RWPE2 (cell line): Measurements from ENCODE around the gene PITPNC1.

ENCODE experiments used
- ATAC-seq: fragments of 200-7000 bp; cut with Tn5 transposase; 3 replicates; pipeline ENCODE4 v1.9.1; 2021; ENCODE audit warnings: low read depth
- DNase-seq: peaks from one replicate; pipeline ENCODE4 v3.0.0-alpha.2; 2020; ENCODE audit warnings: low spot score
- H3K27ac ChIP-seq: fragments of 450-650 bp; 2 replicates; pipeline ENCODE4 v1.5.1; 2017; ENCODE audit warnings: mild to moderate bottlenecking; ENCODE audit not compliant: poor library complexity, severe bottlenecking
- H3K27me3 ChIP-seq: fragments of 250-450 bp; sonication (Bioruptor Pico); 2 replicates; pipeline ENCODE4 v1.5.1; 2021; ENCODE audit warnings: mild to moderate bottlenecking, moderate library complexity; ENCODE audit not compliant: insufficient read depth, poor library complexity, severe bottlenecking
- H3K36me3 ChIP-seq: fragments of 250-450 bp; sonication (Bioruptor Pico); 2 replicates; pipeline ENCODE4 v1.5.1; 2020; ENCODE audit warnings: low read depth, mild to moderate bottlenecking, moderate library complexity
- H3K4me1 ChIP-seq: fragments of 250-450 bp; sonication (Bioruptor Pico); 2 replicates; pipeline ENCODE4 v1.5.1; 2021; ENCODE audit warnings: mild to moderate bottlenecking, moderate library complexity; ENCODE audit not compliant: insufficient read depth, poor library complexity, severe bottlenecking
- H3K4me3 ChIP-seq: fragments of 250-450 bp; sonication (Bioruptor Pico); 2 replicates; pipeline ENCODE4 v1.5.1; 2021; ENCODE audit warnings: mild to moderate bottlenecking, moderate library complexity; ENCODE audit not compliant: severe bottlenecking
- H3K9me3 ChIP-seq: fragments of 250-450 bp; sonication (Bioruptor Pico); 2 replicates; pipeline ENCODE4 v1.5.1; 2021; ENCODE audit warnings: mild to moderate bottlenecking, moderate library complexity; ENCODE audit not compliant: severe bottlenecking
- CTCF ChIP-seq: fragments of 450-650 bp; IDR thresholded peaks from one replicate; pipeline ENCODE4 v1.5.1; 2017; ENCODE audit warnings: mild to moderate bottlenecking, moderate library complexity; ENCODE audit not compliant: poor library complexity, severe bottlenecking

PITPNC1 gene

GRCh38 chr17:67369676-67370075 lies 7.4 kb upstream of the PITPNC1 start:
- no peaks in the 10 kb centered on the region for H3K9me3 ChIP-seq
- H3K4me3 ChIP-seq, result no peak overlapping the region
- no peaks in the 10 kb centered on the region for H3K27me3 ChIP-seq
- no peak for DNase-seq
- ATAC-seq, result no peak
- peaks cover 5% of the 10 kb centered on the region for H3K36me3 ChIP-seq
- no peak overlapping the region for H3K27ac ChIP-seq
- no peak for TF ChIP-seq CTCF
- peaks cover 16% of the 10 kb centered on the region for H3K4me1 ChIP-seq

- Histone ChIP-seq H3K4me1 (peaks cover 9% of the 10 kb centered on the region), H3K27me3 (no peaks in the 10 kb centered on the region), H3K27ac (peak overlapping the region; percentile 47), H3K4me3 (no peak overlapping the region), H3K9me3 (no peaks in the 10 kb centered on the region), H3K36me3 (no peaks in the 10 kb centered on the region)
- no peak for TF ChIP-seq CTCF
- ATAC-seq, result 0 out of 3 replicates have a peak, but pooled peaks have one; percentile 13
- no peak for DNase-seq
These were observed 4.3 kb upstream of the PITPNC1 start for GRCh38 chr17:67372751-67373150.

GRCh38 chr17:67374329-67375053 lies 2.6 kb upstream of the PITPNC1 start:
- Histone ChIP-seq H3K27ac (no peak overlapping the region), H3K4me1 (peaks cover 12% of the 10 kb centered on the region), H3K4me3 (no peak overlapping the region), H3K27me3 (no peaks in the 10 kb centered on the region), H3K36me3 (peaks cover 6% of the 10 kb centered on the region), H3K9me3 (no peaks in the 10 kb centered on the region)
- ATAC-seq (peak; percentile 57), DNase-seq (peak; percentile 87)
- TF ChIP-seq CTCF, result peak; percentile 98

- no peak for DNase-seq
- H3K27me3 ChIP-seq, result no peaks in the 10 kb centered on the region
- no peak overlapping the region for H3K27ac ChIP-seq
- no peaks in the 10 kb centered on the region for H3K9me3 ChIP-seq
- no peak for ATAC-seq
- no peak overlapping the region for H3K4me3 ChIP-seq
- H3K4me1 ChIP-seq, result peaks cover 12% of the 10 kb centered on the region
- H3K36me3 ChIP-seq, result peaks cover 9% of the 10 kb centered on the region
- no peak for TF ChIP-seq CTCF
These were observed 2.0 kb upstream of the PITPNC1 start for GRCh38 chr17:67375054-67375427.

- DNase-seq, result no peak
- Histone ChIP-seq H3K4me1 (peaks cover 12% of the 10 kb centered on the region), H3K27me3 (no peaks in the 10 kb centered on the region), H3K4me3 (no peak overlapping the region), H3K27ac (peak overlapping the region; percentile 82), H3K9me3 (no peaks in the 10 kb centered on the region), H3K36me3 (peaks cover 9% of the 10 kb centered on the region)
- ATAC-seq, result no peak
- TF ChIP-seq CTCF, result no peak
These were observed 1.4 kb upstream of the PITPNC1 start for GRCh38 chr17:67375716-67376115.
